Glutamatergic neuron (in vitro differentiated cells): Measurements from ENCODE around the gene CD244. TPM values are rescaled to one million over a fixed set of nuclear protein-coding genes. Genes with fewer than 3 reads are reported as not detected.
"Not testable (repeated sequence)": the region's sequence is repeated elsewhere in the genome, so short reads cannot be mapped to it uniquely, and the experiment has no call there.

Experiments used
- DNase-seq: peaks from one replicate; pipeline ENCODE4 v3.0.0; 2022
- H3K27ac Mint-ChIP-seq: one replicate; pipeline ENCODE4 v1.8.0; 2020; ENCODE audit warnings: mild to moderate bottlenecking, mixed read lengths, inconsistent platforms; ENCODE audit not compliant: unreplicated experiment
- H3K27me3 Mint-ChIP-seq: one replicate; pipeline ENCODE4 v1.8.0; 2020; ENCODE audit warnings: mild to moderate bottlenecking, moderate library complexity, mixed read lengths, inconsistent platforms; ENCODE audit not compliant: unreplicated experiment
- H3K36me3 Mint-ChIP-seq: one replicate; pipeline ENCODE4 v1.8.0; 2020; ENCODE audit warnings: mild to moderate bottlenecking, mixed read lengths, inconsistent platforms; ENCODE audit not compliant: unreplicated experiment
- H3K4me1 Mint-ChIP-seq: one replicate; pipeline ENCODE4 v1.8.0; 2020; ENCODE audit warnings: mild to moderate bottlenecking, low read depth, mixed read lengths, inconsistent platforms; ENCODE audit not compliant: unreplicated experiment
- H3K4me3 Mint-ChIP-seq: one replicate; pipeline ENCODE4 v1.8.0; 2020; ENCODE audit warnings: mild to moderate bottlenecking, mixed read lengths, inconsistent platforms; ENCODE audit not compliant: unreplicated experiment
- H3K9me3 Mint-ChIP-seq: one replicate; pipeline ENCODE4 v1.8.0; 2020; ENCODE audit warnings: mild to moderate bottlenecking, moderate library complexity, mixed read lengths, inconsistent platforms; ENCODE audit not compliant: unreplicated experiment
- total RNA-seq: library from RNA; stranded (reverse); fragmentation: NEBNext Ultra II Directional; extraction: Animal tissue kit (Norgen Biotek cat#: 25700); gene quantifications from one replicate; pipeline ENCODE4 v1.2.1, GENCODE V29; 2021; ENCODE audit not compliant: unreplicated experiment
- TF ChIP-seq, protein P1 (sequence below): fragments of 200-600 bp; sonication (generic); IDR thresholded peaks from one replicate; pipeline ENCODE4 v1.5.0; 2021; ENCODE audit not compliant: partially characterized antibody, unreplicated experiment

CD244 gene
- total RNA-seq, 1 donor from 2014 or later = not detected

- no peak overlapping the region for H3K27ac Mint-ChIP-seq
- no peak overlapping the region for H3K4me3 Mint-ChIP-seq
- TF ChIP-seq, protein P1, sequence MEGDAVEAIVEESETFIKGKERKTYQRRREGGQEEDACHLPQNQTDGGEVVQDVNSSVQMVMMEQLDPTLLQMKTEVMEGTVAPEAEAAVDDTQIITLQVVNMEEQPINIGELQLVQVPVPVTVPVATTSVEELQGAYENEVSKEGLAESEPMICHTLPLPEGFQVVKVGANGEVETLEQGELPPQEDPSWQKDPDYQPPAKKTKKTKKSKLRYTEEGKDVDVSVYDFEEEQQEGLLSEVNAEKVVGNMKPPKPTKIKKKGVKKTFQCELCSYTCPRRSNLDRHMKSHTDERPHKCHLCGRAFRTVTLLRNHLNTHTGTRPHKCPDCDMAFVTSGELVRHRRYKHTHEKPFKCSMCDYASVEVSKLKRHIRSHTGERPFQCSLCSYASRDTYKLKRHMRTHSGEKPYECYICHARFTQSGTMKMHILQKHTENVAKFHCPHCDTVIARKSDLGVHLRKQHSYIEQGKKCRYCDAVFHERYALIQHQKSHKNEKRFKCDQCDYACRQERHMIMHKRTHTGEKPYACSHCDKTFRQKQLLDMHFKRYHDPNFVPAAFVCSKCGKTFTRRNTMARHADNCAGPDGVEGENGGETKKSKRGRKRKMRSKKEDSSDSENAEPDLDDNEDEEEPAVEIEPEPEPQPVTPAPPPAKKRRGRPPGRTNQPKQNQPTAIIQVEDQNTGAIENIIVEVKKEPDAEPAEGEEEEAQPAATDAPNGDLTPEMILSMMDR = no peak
- H3K9me3 Mint-ChIP-seq = no peaks in the 10 kb centered on the region
- no peaks in the 10 kb centered on the region for H3K36me3 Mint-ChIP-seq
- no peaks in the 10 kb centered on the region for H3K4me1 Mint-ChIP-seq
- H3K27me3 Mint-ChIP-seq = no peaks in the 10 kb centered on the region
- DNase-seq = no peak
These were observed 14.5 kb upstream of the CD244 start for GRCh38 chr1:160877221-160877620.

DNA sequence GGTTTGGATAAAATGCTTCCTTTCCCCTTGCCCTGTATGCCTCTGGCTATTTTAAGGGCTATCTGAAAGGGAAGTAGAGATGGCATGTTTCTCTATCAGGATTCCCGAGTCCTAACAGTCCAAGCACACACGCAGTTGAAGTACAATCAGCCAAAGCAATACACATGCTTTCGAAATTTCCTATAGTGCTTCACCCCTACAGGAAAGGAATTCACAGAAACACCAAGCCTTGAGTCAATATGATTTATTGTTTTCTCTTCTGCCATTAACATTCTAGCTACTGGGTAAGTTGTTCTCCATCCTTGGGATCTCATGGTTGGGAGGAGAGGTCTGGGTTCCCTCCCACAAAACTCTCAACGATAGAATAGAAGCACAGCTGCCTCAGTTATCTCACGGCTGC, 13.6 kb upstream of the CD244 start:
- Mint-ChIP-seq H3K36me3 (no peaks in the 10 kb centered on the region), H3K4me1 (no peaks in the 10 kb centered on the region), H3K4me3 (no peak overlapping the region), H3K9me3 (no peaks in the 10 kb centered on the region), H3K27me3 (no peaks in the 10 kb centered on the region), H3K27ac (no peak overlapping the region)
- no peak for DNase-seq
- TF ChIP-seq, protein P1 = no peak

- not testable (repeated sequence) for H3K9me3 Mint-ChIP-seq, H3K27ac Mint-ChIP-seq, H3K27me3 Mint-ChIP-seq, DNase-seq, H3K4me1 Mint-ChIP-seq, H3K4me3 Mint-ChIP-seq, H3K36me3 Mint-ChIP-seq
These were observed 12.9 kb upstream of the CD244 start for GRCh38 chr1:160875591-160875990.

DNA sequence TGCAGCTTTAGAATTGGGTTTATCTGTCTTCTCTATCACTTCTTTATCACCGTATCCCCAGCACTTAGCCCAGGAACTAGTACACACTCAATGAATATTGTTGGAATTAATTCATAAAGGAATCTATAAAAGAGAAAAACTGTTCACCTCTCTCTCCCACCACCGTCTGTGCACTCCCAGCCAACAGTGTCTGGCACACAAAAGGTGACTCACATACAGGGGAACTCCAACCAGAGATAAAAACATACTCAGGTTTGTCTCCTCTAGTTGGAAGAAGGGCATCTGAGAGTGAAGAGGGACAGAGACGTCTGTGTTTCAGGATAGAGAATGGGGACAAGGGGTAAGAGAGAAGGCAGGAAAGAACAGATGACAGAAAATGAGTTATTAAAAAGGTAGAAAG, 12.2 kb upstream of the CD244 start:
- H3K27ac Mint-ChIP-seq = no peak overlapping the region
- H3K27me3 Mint-ChIP-seq = no peaks in the 10 kb centered on the region
- TF ChIP-seq, protein P1 = no peak
- DNase-seq = no peak
- H3K4me3 Mint-ChIP-seq = no peak overlapping the region
- no peaks in the 10 kb centered on the region for H3K36me3 Mint-ChIP-seq
- no peaks in the 10 kb centered on the region for H3K4me1 Mint-ChIP-seq
- no peaks in the 10 kb centered on the region for H3K9me3 Mint-ChIP-seq

- no peaks in the 10 kb centered on the region for H3K9me3 Mint-ChIP-seq
- H3K4me1 Mint-ChIP-seq = no peaks in the 10 kb centered on the region
- no peak overlapping the region for H3K4me3 Mint-ChIP-seq
These were observed 5.5 kb upstream of the CD244 start for GRCh38 chr1:160868141-160868540.

DNA sequence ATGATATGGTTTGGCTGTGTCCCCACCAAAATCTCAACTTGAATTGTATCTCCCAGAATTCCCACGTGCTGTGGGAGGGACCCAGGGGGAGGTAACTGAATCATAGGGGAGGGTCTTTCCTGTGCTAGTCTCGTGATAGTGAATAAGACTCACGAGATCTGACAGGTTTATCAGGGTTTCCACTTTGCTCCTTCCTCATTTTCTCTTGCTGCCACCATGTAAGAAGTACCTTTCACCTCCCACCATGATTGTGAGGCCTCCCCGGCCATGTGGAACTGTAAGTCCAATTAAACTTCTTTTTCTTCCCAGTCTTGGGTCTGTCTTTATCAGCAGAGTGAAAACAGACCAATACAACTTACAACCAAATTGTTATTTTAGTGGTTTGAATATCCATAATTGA, 5.0 kb upstream of the CD244 start:
- not testable (repeated sequence) for H3K4me3 Mint-ChIP-seq, DNase-seq, H3K27me3 Mint-ChIP-seq, H3K4me1 Mint-ChIP-seq, H3K9me3 Mint-ChIP-seq, H3K27ac Mint-ChIP-seq, H3K36me3 Mint-ChIP-seq

More at GRCh38 chr1:160868141-160868540, 5.5 kb upstream of the CD244 start:
- Mint-ChIP-seq H3K27ac (no peak overlapping the region), H3K27me3 (peaks cover 2% of the 10 kb centered on the region), H3K36me3 (no peaks in the 10 kb centered on the region)
- no peak for DNase-seq
- TF ChIP-seq, protein P1 = no peak
